K562 (cell line): ENCODE data around the gene SIGLEC11. TPM values are rescaled to one million over a fixed set of nuclear protein-coding genes. Genes with fewer than 3 reads are reported as not detected.

Source experiments
- ATAC-seq: fragments of 200-7000 bp; cut with Tn5 transposase; 3 replicates; pipeline ENCODE4 v1.9.1; 2020; ENCODE audit warnings: moderate library complexity
- BruUV-seq: library from RNA; stranded (reverse); fragments of 400-500 nt; replicated peaks from 2 replicates; lab custom pipeline; 2021; lab: Mats Ljungman, UMichigan
- CTCF ChIA-PET: fragments of 300-600 bp; formaldehyde crosslinking; extraction: SDS; loops from one replicate; lab custom pipeline; 2021; ENCODE audit warnings: low intra/inter-chr PET ratio; lab: Yijun Ruan, JAX
- POLR2A ChIA-PET: fragments of 300-600, 350-650 bp; sonication (Branson Sonifier 250); formaldehyde crosslinking; extraction: SDS; loops from one replicate; lab custom pipeline; 2021; ENCODE audit warnings: antibody characterized with exemption, inconsistent platforms; lab: Yijun Ruan, JAX
- DNase-seq, 4 experiments: peaks; one replicate each; pipeline versions ENCODE4 v3.0.0 to v3.0.0-alpha.2; 2011 to 2018; ENCODE audit warnings: low spot score in 3 of 4, mixed read lengths in 3 of 4; ENCODE audit errors: extremely low read depth in 1 of 4
- FAIRE-seq: peaks from 2 replicates; lab custom pipeline; 2011; peaks lifted over from hg19 to GRCh38; lab: Jason Lieb, UNC
- H2AFZ ChIP-seq: 2 replicates; pipeline ENCODE4 v1.6.0; 2011; ENCODE audit warnings: low read depth, low read length, control low read depth, inconsistent platforms
- H3K27ac ChIP-seq: fragments of 200-600 bp; 3 replicates; pipeline ENCODE4 v1.8.0; 2011; ENCODE audit warnings: low read depth, mild to moderate bottlenecking, control low read depth, inconsistent platforms, low read length, moderate library complexity, mixed read lengths; ENCODE audit errors: extremely low read depth
- H3K27me3 ChIP-seq, 2 experiments: fragments of 300-600 bp in 1 of 2; 2 replicates in 1 of 2; 3 replicates in 1 of 2; pipeline versions ENCODE4 v1.6.0 to v1.8.0; 2011; ENCODE audit warnings: inconsistent platforms in 2 of 2, low read length in 2 of 2, mild to moderate bottlenecking in 1 of 2, mixed read lengths in 1 of 2, moderate library complexity in 1 of 2; ENCODE audit not compliant: control insufficient read depth in 2 of 2, insufficient read depth in 2 of 2
- H3K36me3 ChIP-seq: fragments of 300-600 bp; 3 replicates; pipeline ENCODE4 v1.8.0; 2011; ENCODE audit warnings: mild to moderate bottlenecking, low read length, inconsistent platforms; ENCODE audit not compliant: control insufficient read depth, insufficient read depth
- H3K4me1 ChIP-seq, 2 experiments: fragments of 200-600 bp in 1 of 2; replicated peaks in 1 of 2; 2 replicates in 1 of 2; 3 replicates in 1 of 2; pipeline versions ENCODE4 v1.5.1 to v1.8.0; 2011; ENCODE audit warnings: inconsistent platforms in 2 of 2, low read length in 2 of 2, mild to moderate bottlenecking in 1 of 2, mixed read lengths in 1 of 2, moderate library complexity in 1 of 2; ENCODE audit not compliant: control insufficient read depth in 2 of 2, insufficient read depth in 2 of 2
- H3K4me2 ChIP-seq: 2 replicates; pipeline ENCODE4 v1.6.1; 2011; ENCODE audit warnings: low read length, control low read depth, inconsistent platforms, mixed read lengths; ENCODE audit not compliant: insufficient read depth
- H3K4me3 ChIP-seq: fragments of 200-600 bp; sonication (generic), shearing (Covaris generic); 2 replicates; pipeline ENCODE4 v1.5.1; 2016; ENCODE audit warnings: control low read depth, inconsistent platforms
- H3K79me2 ChIP-seq: fragments of 200-600 bp; 3 replicates; pipeline ENCODE4 v1.8.0; 2011; ENCODE audit warnings: low read length, inconsistent platforms; ENCODE audit not compliant: control insufficient read depth, insufficient read depth
- H3K9ac ChIP-seq, 2 experiments: 2 replicates each; pipeline versions ENCODE4 v1.6.0 to v1.6.1; 2011; ENCODE audit warnings: low read depth in 2 of 2, low read length in 2 of 2, control low read depth in 1 of 2, inconsistent platforms in 1 of 2, mild to moderate bottlenecking in 1 of 2, mixed read lengths in 1 of 2; ENCODE audit not compliant: insufficient read depth in 1 of 2
- H3K9me1 ChIP-seq: one replicate; pipeline ENCODE4 v1.6.0; 2011; ENCODE audit warnings: inconsistent platforms, mild to moderate bottlenecking, low read length, moderate library complexity; ENCODE audit not compliant: control insufficient read depth, insufficient read depth
- H3K9me3 ChIP-seq: replicated peaks from 2 replicates; pipeline ENCODE4 v1.5.1; 2011; ENCODE audit warnings: low read depth, low read length, inconsistent platforms; ENCODE audit not compliant: control insufficient read depth, insufficient read depth
- H4K20me1 ChIP-seq: replicated peaks from 2 replicates; pipeline ENCODE4 v1.6.1; 2011; ENCODE audit warnings: low read length, inconsistent platforms, mixed read lengths; ENCODE audit not compliant: control insufficient read depth, insufficient read depth
- HLTF ChIP-seq: fragments of 450-650 bp; IDR thresholded peaks from 2 replicates; pipeline ENCODE4 v1.6.1; 2016
- NR2F6 ChIP-seq: fragments of 450-650 bp; formaldehyde crosslinking; IDR thresholded peaks from 2 replicates; pipeline ENCODE4 v1.4.0; 2020; ENCODE audit warnings: mild to moderate bottlenecking
- PHF8 ChIP-seq: fragments of 200-600 bp; sonication (generic); IDR thresholded peaks from 2 replicates; pipeline ENCODE4 v1.6.1; 2012; ENCODE audit warnings: mixed run types, mild to moderate bottlenecking, inconsistent platforms, low read length, moderate library complexity, borderline replicate concordance
- RHOXF2B ChIP-seq: fragments of 250-450 bp; sonication (Bioruptor Pico); conservative IDR thresholded peaks from 2 replicates; pipeline ENCODE4 v1.5.1; 2021
- WGBS: fragments of 100-300 bp; shearing (Covaris generic); methylation state at CpG from one replicate; pipeline ENCODE4 v1.1.6; 2016; ENCODE audit warnings: low coverage, mixed read lengths; ENCODE audit not compliant: insufficient coverage; ENCODE audit errors: missing lambda C conversion rate; 5-methylcytosine and 5-hydroxymethylcytosine counted together
- in situ Hi-C: fragments of 300-500 bp; cut with MboI; formaldehyde crosslinking; loops from 4 replicates; pipeline ENCODE4 v1.15.0; 2018; ENCODE audit warnings: inconsistent platforms, mixed read lengths
- intact Hi-C: fragments of 100-400 bp; cut with micrococcal nuclease; formaldehyde crosslinking; loops from 2 replicates; pipeline ENCODE4 v1.14.2; 2022
- polyA plus RNA-seq, 8 experiments: library from polyadenylated mRNA; depleted of rRNA in 4 of 8; stranded (reverse) in 5 of 8; unstranded in 3 of 8; fragments of >200 nt; fragmentation: Nextera tagmentation in 2 of 8; fragmentation: Illumina TruSeq in 1 of 8; extraction: Ambion mirVana in 2 of 8; extraction: Trizol in 1 of 8; gene quantifications; 2 replicates each; pipeline versions ENCODE4 v1.2.1 to v1.2.3, GENCODE V29; 2011 to 2014; ENCODE audit warnings: inconsistent platforms in 1 of 8, missing spikeins in 1 of 8
- total RNA-seq, 7 experiments: library from RNA; depleted of rRNA in 6 of 7; stranded (reverse); fragments of >200 nt in 6 of 7; fragmentation: Illumina TruSeq in 2 of 7; extraction: Trizol in 2 of 7; gene quantifications; 2 replicates each; pipeline versions ENCODE4 v1.2.1 to v1.2.3, GENCODE V29; 2011 to 2021; ENCODE audit warnings: low replicate concordance in 1 of 7
- TF ChIP-seq, protein P1 (sequence below): sonication (generic); formaldehyde crosslinking; IDR thresholded peaks from 2 replicates; pipeline ENCODE4 v1.8.0; 2022; ENCODE audit warnings: missing genetic modification reagents, mild to moderate bottlenecking, borderline replicate concordance

Gene SIGLEC11
- total and polyA plus RNA-seq, 9 of the 15 experiments (the other 6 are each of a cell fraction or from before 2014, with no cell fraction given): not detected

DNA sequence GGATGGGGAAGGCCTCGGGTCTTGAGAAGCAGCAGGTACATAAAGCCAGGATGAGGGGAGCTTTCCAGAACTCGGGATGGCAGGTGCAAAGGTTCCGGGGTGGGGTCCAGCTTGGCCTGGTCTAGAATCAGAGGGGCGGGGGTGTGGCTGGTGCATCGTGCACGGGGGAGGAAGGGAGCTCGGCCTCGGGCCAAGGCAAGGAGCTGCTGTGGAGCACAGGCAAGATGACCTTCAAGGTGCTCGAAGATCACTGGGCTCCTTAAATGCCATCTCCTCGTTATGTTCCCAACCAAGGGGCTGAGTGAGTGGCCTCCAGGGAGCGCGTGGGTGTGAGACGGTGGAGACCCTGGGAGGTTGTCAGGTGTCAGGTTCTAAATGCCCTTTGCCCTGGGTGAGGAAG lies 16.1 kb upstream of the SIGLEC11 start:
- H2AFZ ChIP-seq: no peak overlapping the region
- H3K36me3 ChIP-seq: no peaks in the 10 kb centered on the region; the same call in 2 of the 3 replicates
- in situ Hi-C loops: loop anchor here (5.0 kb wide), 1 partner anchor 40 kb away; no protein-coding TSS in a partner anchor
- POLR2A ChIA-PET: interaction anchor here (0.6 to 1.4 kb wide), 3 partner anchors 9 to 23 kb away, joined by 3 to 5 read pairs (median 3); no protein-coding TSS in a partner anchor
- no peak overlapping the region for H3K4me2 ChIP-seq
- DNase-seq (no peak), FAIRE-seq (no peak), ATAC-seq (no peak)
- peaks cover 0 to 4% of the 10 kb centered on the region in 2 experiments; a peak in 2 of 5 replicates for H3K27me3 ChIP-seq
- peaks cover 5% of the 10 kb centered on the region for H3K9me1 ChIP-seq
- no TSS peak for BruUV-seq
- H3K4me1 ChIP-seq: peaks cover 5 to 21% of the 10 kb centered on the region in 2 experiments; a peak in 4 of 5 replicates
- no peaks in the 10 kb centered on the region for H3K79me2 ChIP-seq
- H3K27ac ChIP-seq: no peak overlapping the region
- TF ChIP-seq RHOXF2B (no peak), PHF8 (no peak), HLTF (no peak), NR2F6 (CRISPR knock-in tag) (no peak)
- TF ChIP-seq, protein P1, sequence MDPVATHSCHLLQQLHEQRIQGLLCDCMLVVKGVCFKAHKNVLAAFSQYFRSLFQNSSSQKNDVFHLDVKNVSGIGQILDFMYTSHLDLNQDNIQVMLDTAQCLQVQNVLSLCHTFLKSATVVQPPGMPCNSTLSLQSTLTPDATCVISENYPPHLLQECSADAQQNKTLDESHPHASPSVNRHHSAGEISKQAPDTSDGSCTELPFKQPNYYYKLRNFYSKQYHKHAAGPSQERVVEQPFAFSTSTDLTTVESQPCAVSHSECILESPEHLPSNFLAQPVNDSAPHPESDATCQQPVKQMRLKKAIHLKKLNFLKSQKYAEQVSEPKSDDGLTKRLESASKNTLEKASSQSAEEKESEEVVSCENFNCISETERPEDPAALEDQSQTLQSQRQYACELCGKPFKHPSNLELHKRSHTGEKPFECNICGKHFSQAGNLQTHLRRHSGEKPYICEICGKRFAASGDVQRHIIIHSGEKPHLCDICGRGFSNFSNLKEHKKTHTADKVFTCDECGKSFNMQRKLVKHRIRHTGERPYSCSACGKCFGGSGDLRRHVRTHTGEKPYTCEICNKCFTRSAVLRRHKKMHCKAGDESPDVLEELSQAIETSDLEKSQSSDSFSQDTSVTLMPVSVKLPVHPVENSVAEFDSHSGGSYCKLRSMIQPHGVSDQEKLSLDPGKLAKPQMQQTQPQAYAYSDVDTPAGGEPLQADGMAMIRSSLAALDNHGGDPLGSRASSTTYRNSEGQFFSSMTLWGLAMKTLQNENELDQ (CRISPR knock-in tag): no peak
- H3K9me3 ChIP-seq: no peaks in the 10 kb centered on the region
- peaks cover 5% of the 10 kb centered on the region; the same call in 1 of the 2 replicates for H4K20me1 ChIP-seq
- 65% methylated on average over 10 of the region's 13 CpGs for WGBS
- intact Hi-C loops: no loop called here
- no peak overlapping the region; a peak in 2 of 4 replicates for H3K9ac ChIP-seq
- H3K4me3 ChIP-seq: no peak overlapping the region
- CTCF ChIA-PET: no interaction called here
